Adipose tissue (tissue), 3 donors: ENCODE data around the gene GTF3C4. TPM values are rescaled to one million over a fixed set of nuclear protein-coding genes. Genes with fewer than 3 reads are reported as not detected.

Experiments used
- polyA plus RNA-seq, 3 donors: library from polyadenylated mRNA; stranded (reverse); fragments of 200-250 nt; gene quantifications; one replicate each; pipeline ENCODE4 v1.2.3, GENCODE V29; 2013
- donor health status: healthy with polysubstance abuse.
- donor health status: Bipolar disorder and iron deficiency.
- donor health status: healthy.

The GTF3C4 gene
- polyA plus RNA-seq, 3 donors, result 2.5 to 4.4 (median 2.8) TPM

Other genes with a start within 250 kb of the GTF3C4 start
- gene BARHL1, start 87.9 kb upstream of the GTF3C4 start, polyA plus RNA-seq, result not detected
- 1 to 10 TPM; 3.8 to 7.0 (median 6.7) TPM for gene DDX31, start 481 bp upstream of the GTF3C4 start, polyA plus RNA-seq
- under 1 TPM in 2 of 3 donors, not detected in 1; 0.12 to 0.66 TPM for gene AK8, start 207.8 kb downstream of the GTF3C4 start, polyA plus RNA-seq
- gene SPACA9, start 208.4 kb downstream of the GTF3C4 start, polyA plus RNA-seq, result 1 to 10 TPM; 2.9 to 6.3 (median 3.1) TPM